AG10803 (cell line): ENCODE measurements around the gene SLC39A8.

Experiments
- DNase-seq: peaks from one replicate; pipeline ENCODE4 v3.0.0; 2010; ENCODE audit warnings: low read depth
- H3K4me3 ChIP-seq: 2 replicates; pipeline ENCODE4 v1.5.1; 2011; ENCODE audit warnings: mild to moderate bottlenecking, low read length, control low read depth
- TF ChIP-seq, protein P1 (sequence below): conservative IDR thresholded peaks from 2 replicates; pipeline ENCODE4 v1.5.1; 2011; ENCODE audit warnings: mild to moderate bottlenecking, low read length, control low read depth, inconsistent platforms

The SLC39A8 gene

DNA sequence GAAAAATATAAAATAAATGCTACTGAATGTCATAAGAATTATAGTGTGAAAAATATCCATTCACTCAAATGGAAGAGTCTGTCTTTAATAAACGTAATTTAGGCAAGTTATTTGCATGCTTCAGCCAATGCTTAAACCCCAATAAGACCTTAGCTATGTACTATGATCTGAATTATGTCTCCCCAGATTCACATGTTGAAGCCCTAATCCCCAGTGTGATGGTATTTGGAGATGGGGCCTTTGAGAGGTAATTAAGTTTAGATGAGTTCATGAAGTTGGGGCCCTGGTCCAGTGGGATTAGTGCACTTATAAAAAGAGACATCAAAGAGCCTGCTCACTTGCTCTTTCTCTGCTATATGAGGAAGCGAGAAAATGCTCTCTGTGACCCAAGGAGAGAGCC is 28.7 kb downstream of the SLC39A8 start:
- no peak overlapping the region for H3K4me3 ChIP-seq
- TF ChIP-seq, protein P1, sequence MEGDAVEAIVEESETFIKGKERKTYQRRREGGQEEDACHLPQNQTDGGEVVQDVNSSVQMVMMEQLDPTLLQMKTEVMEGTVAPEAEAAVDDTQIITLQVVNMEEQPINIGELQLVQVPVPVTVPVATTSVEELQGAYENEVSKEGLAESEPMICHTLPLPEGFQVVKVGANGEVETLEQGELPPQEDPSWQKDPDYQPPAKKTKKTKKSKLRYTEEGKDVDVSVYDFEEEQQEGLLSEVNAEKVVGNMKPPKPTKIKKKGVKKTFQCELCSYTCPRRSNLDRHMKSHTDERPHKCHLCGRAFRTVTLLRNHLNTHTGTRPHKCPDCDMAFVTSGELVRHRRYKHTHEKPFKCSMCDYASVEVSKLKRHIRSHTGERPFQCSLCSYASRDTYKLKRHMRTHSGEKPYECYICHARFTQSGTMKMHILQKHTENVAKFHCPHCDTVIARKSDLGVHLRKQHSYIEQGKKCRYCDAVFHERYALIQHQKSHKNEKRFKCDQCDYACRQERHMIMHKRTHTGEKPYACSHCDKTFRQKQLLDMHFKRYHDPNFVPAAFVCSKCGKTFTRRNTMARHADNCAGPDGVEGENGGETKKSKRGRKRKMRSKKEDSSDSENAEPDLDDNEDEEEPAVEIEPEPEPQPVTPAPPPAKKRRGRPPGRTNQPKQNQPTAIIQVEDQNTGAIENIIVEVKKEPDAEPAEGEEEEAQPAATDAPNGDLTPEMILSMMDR, result no peak
- no peak for DNase-seq

DNA sequence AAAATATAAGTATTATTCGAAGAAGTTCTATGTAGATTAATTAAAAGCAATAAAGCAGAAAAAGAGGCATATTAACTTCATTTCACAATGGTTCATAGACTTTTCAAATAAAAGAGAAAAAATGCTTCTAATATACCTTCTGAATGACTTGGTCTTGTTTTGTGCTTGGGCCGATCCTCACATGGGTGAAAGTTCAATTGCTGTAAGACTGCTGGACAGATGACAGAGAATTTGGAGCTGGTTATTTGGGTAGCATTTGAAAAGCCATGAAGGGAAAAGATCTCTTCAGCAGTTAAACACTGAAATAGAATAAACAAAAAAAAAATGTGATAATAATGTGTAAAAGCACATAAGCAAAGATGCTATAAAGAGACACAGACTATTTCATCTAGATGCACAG is 29.8 kb downstream of the SLC39A8 start:
- no peak overlapping the region for H3K4me3 ChIP-seq
- TF ChIP-seq, protein P1, result no peak
- no peak for DNase-seq

DNA sequence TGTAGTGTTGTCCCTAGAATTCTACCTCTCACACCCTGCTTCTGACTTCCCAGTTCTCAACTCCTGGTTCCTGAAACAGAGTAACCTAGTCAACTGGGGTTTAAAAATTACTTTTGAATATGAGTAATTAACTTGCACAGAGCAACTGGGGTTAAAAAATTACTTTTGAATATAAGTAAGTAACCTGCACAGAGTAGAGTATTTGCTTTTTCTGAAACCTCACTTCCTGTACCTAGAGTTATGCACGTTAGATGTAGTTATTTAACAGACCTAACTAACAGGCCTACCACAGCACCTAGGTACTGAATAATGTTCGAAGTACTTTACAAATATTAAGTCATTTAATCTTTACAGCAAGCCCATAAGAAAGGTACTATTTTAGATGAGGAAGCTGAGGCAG is 32.9 kb downstream of the SLC39A8 start:
- DNase-seq, result no peak
- TF ChIP-seq, protein P1, result no peak

DNA sequence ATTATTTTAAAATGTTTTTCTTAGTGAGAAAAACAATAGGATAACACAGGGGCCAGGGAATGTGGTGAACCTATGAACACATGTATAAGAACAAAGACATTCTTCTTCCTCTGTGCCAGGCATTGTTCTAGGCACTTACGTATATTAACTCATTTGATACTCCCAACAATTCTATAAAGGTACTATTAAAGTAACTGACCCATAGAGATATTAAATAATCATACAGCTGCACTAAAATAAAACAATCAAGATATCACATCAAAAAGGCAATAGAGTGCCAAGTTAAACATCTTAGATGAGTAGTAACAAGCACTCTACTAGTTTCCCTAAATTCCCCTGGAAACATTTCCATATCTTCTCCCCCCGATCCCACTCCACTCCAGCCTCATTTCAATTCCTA is 33.4 kb downstream of the SLC39A8 start:
- no peak for DNase-seq
- TF ChIP-seq, protein P1, result no peak
- no peak overlapping the region for H3K4me3 ChIP-seq

More for the DNA sequence above, 32.9 kb downstream of the SLC39A8 start:
- no peak overlapping the region for H3K4me3 ChIP-seq

DNA sequence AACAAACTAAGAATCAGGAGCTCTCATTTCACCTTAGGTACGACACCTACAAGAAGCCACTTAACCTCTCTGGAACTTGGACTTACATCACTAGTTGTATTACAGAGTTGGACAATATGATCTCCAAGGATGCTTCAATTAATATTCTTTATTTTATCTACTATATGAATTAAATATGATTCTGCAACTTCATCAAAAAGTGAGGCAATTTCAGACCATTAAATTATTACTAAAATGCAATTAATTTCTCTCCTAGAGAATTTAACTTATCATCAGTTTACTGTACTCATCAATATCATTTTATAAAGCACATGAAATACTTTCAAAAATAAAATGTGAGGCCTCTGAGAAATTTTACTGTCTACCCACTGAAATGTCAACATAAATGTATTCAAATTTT is 33.9 kb downstream of the SLC39A8 start:
- no peak overlapping the region for H3K4me3 ChIP-seq
- TF ChIP-seq, protein P1, result no peak

DNA sequence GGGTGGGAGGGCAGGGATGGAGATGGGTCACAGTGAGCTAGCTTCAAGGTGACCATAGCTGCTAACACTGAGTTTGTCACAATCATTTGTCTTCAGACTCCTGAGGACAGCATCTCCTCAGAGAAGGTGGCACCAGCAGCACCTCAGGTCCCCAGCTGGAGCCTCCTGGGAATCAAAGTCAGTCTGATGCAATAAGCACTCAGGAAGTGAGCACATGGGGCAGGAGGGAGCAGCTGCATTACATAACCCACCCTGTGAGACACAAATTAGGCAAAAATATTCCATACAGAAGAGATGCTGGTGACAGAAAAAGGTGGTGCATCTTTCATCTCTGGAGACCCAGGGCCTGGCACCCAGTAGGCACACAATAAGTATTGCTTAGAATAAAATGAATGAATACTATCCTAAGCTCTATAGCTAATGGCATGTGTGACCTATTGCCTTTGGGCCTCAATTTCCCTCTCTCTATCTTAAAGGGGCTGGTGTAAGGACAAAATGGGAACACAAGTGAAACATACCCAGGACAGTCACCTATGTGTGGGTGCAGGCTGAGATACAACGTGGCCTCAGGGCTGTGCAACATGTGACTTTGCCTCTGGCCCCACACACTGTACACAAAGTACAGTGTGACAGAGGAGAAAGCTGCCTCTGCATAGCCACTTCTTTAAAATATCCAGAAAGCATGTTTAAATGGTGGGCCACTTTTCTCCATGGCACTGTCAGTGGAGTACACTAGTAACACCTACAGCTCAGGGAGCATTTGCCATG is 37.1 kb downstream of the SLC39A8 start:
- H3K4me3 ChIP-seq, result no peak overlapping the region
- TF ChIP-seq, protein P1, result no peak
- peak; percentile 11 for DNase-seq

More for the DNA sequence above, 33.9 kb downstream of the SLC39A8 start:
- no peak for DNase-seq

DNA sequence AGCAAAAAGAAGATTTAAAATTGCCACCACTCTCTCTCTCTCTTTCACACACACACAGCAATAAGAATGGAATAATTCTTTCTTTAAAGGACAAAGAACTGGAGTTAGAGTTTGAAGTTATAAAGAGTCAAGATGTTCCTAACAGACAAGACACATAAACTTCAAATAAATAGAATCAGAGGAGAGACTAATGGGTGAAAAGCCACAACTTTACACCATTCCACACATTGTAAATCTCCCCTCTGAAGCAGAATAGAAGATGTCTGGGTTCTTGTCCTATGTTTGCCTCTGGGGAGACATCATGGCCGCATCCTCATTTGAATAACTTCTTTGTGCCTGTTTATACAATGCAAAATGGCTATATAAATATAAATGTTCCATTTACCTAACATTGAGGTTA is 39.6 kb downstream of the SLC39A8 start:
- H3K4me3 ChIP-seq, result no peak overlapping the region
- no peak for DNase-seq
- TF ChIP-seq, protein P1, result no peak
